Ishikawa (cell line): ENCODE data around the gene OR5H1.

ENCODE experiments used
- CEBPB ChIP-seq: IDR thresholded peaks from 2 replicates; pipeline ENCODE4 v1.6.1; 2012
- CREB1 ChIP-seq: IDR thresholded peaks from 2 replicates; pipeline ENCODE4 v1.6.1; 2012; ENCODE audit warnings: low read depth
- EGR1 ChIP-seq: IDR thresholded peaks from 2 replicates; pipeline ENCODE4 v1.6.1; 2012
- EP300 ChIP-seq: IDR thresholded peaks from 2 replicates; pipeline ENCODE4 v1.6.1; 2012; ENCODE audit warnings: borderline replicate concordance
- FOXM1 ChIP-seq: IDR thresholded peaks from 2 replicates; pipeline ENCODE4 v1.6.1; 2012; ENCODE audit warnings: low read depth, borderline replicate concordance
- MAX ChIP-seq: IDR thresholded peaks from 2 replicates; pipeline ENCODE4 v1.6.1; 2012
- NFIC ChIP-seq: IDR thresholded peaks from 2 replicates; pipeline ENCODE4 v1.6.1; 2012
- RAD21 ChIP-seq: IDR thresholded peaks from 2 replicates; pipeline ENCODE4 v1.6.1; 2012; ENCODE audit warnings: low read depth
- REST ChIP-seq: IDR thresholded peaks from 2 replicates; pipeline ENCODE4 v1.6.1; 2012; ENCODE audit warnings: low read depth, mild to moderate bottlenecking
- TAF1 ChIP-seq: IDR thresholded peaks from 2 replicates; pipeline ENCODE4 v1.6.1; 2012; ENCODE audit warnings: low read depth, mild to moderate bottlenecking
- TCF12 ChIP-seq: IDR thresholded peaks from 2 replicates; pipeline ENCODE4 v1.6.1; 2012; ENCODE audit warnings: low read depth
- TEAD4 ChIP-seq: IDR thresholded peaks from 2 replicates; pipeline ENCODE4 v1.6.1; 2012
- USF1 ChIP-seq: IDR thresholded peaks from 2 replicates; pipeline ENCODE4 v1.6.1; 2012
- YY1 ChIP-seq: IDR thresholded peaks from 2 replicates; pipeline ENCODE4 v1.6.1; 2012; ENCODE audit warnings: low read depth
- ZBTB7A ChIP-seq: IDR thresholded peaks from 2 replicates; pipeline ENCODE4 v1.6.1; 2012; ENCODE audit warnings: low read depth

The OR5H1 gene

GRCh38 chr3:98130421-98130820, at the start of gene OR5H1:
OR5H1 (plus strand) TSS chr3:98130721; CDS start chr3:98132698, 1,977 bp downstream.
- TF ChIP-seq USF1 (no peak), YY1 (no peak), NFIC (no peak), CREB1 (no peak), REST (no peak), ZBTB7A (no peak), EP300 (no peak), TAF1 (no peak)

GRCh38 chr3:98086873-98087272, 43.6 kb upstream of the OR5H1 start, which contains the start of gene OR5AC2:
OR5AC2 (plus strand) TSS chr3:98087173; CDS start chr3:98087173, 0 bp downstream.
- TF ChIP-seq TEAD4 (no peak), MAX (no peak), EGR1 (no peak), FOXM1 (no peak), TCF12 (no peak), RAD21 (no peak), CREB1 (no peak), YY1 (no peak), REST (no peak), EP300 (no peak), NFIC (no peak), CEBPB (no peak), TAF1 (no peak), ZBTB7A (no peak), USF1 (no peak)

- no peak for TF ChIP-seq USF1
These were observed 34.6 kb upstream of the OR5H1 start for GRCh38 chr3:98095882-98096281.

GRCh38 chr3:98099848-98100247, 30.7 kb upstream of the OR5H1 start:
- no peak for TF ChIP-seq TCF12
- no peak for TF ChIP-seq TAF1
- no peak for TF ChIP-seq CREB1
- no peak for TF ChIP-seq MAX
- no peak for TF ChIP-seq EP300
- no peak for TF ChIP-seq RAD21
- no peak for TF ChIP-seq USF1
- TF ChIP-seq REST = no peak
- TF ChIP-seq YY1 = no peak
- TF ChIP-seq FOXM1 = no peak
- no peak for TF ChIP-seq TEAD4
